ENCODE data around the gene FHAD1. TPM values are rescaled to one million over a fixed set of nuclear protein-coding genes. Genes with fewer than 3 reads are reported as not detected.

FHAD1 gene
- polyA plus RNA-seq, 1 of the 3 experiments (the other 2 are of a cell fraction), result 0.48 TPM

GRCh38 chr1:15315815-15316214, 68.8 kb downstream of the FHAD1 start:
- Histone ChIP-seq H3K4me2 (no peak overlapping the region), H3K4me3 (ENCODE audit: low read depth in 2 of 2, low read length in 1 of 2) (no peak overlapping the region), H3K27ac (ENCODE audit: low read depth in 2 of 2, low read length in 1 of 2) (no peak overlapping the region), H3K9me3 (peaks cover 13% of the 10 kb centered on the region; the same call in 1 of the 2 replicates), H3K4me1 (ENCODE audit: control insufficient read depth in 1 of 2, insufficient read depth in 2 of 2, low read depth in 1 of 2, low read length in 1 of 2) (no peaks in the 10 kb centered on the region), H3K27me3 (ENCODE audit: insufficient read depth) (no peaks in the 10 kb centered on the region), H3K79me2 (ENCODE audit: insufficient read depth) (no peaks in the 10 kb centered on the region), H3F3A (replicated peaks; ENCODE audit: insufficient read depth) (no peaks in the 10 kb centered on the region), H3K9ac (no peak overlapping the region), H2AFZ (ENCODE audit: low read depth) (no peak overlapping the region), H3K36me3 (replicated peaks in 1 of 2; ENCODE audit: control insufficient read depth in 1 of 2, insufficient read depth in 2 of 2, low read length in 1 of 2) (no peaks in the 10 kb centered on the region), H3K9me2 (no peaks in the 10 kb centered on the region), H4K20me1 (ENCODE audit: insufficient read depth) (no peaks in the 10 kb centered on the region)
- TF ChIP-seq REST (IDR thresholded peaks at IDR 0.05; ENCODE audit: low read depth, low read length) (no peak), TCF12 (IDR thresholded peaks at IDR 0.05) (no peak), FOXJ3 (CRISPR knock-in tag; IDR thresholded peaks at IDR 0.05) (no peak), USF2 (IDR thresholded peaks at IDR 0.05; ENCODE audit: borderline replicate concordance, low read depth, low read length) (no peak), MEF2A (IDR thresholded peaks at IDR 0.05; ENCODE audit: borderline replicate concordance, low read depth) (no peak), FOSL2 (IDR thresholded peaks at IDR 0.05; ENCODE audit: borderline replicate concordance, low read depth) (no peak), FOXM1 (IDR thresholded peaks at IDR 0.05; ENCODE audit: low read depth) (no peak), RFX5 (IDR thresholded peaks at IDR 0.05; ENCODE audit: low read length) (no peak), TAF1 (IDR thresholded peaks at IDR 0.05; ENCODE audit: borderline replicate concordance, low read depth, low read length) (no peak), CHD2 (IDR thresholded peaks at IDR 0.05; ENCODE audit: low read length, partially characterized antibody) (no peak), RCOR1 (IDR thresholded peaks at IDR 0.05; ENCODE audit: low read length) (no peak), EP300 (IDR thresholded peaks at IDR 0.05; ENCODE audit: borderline replicate concordance in 1 of 2, low read depth in 1 of 2, low read length in 1 of 2) (no peak)
- 76% methylated on average over 7 of the region's 7 CpGs for whole genome bisulfite sequencing (ENCODE audit: low lambda C conversion rate)
- ChIA-PET CTCF (interaction anchor here (1.2 to 11.4 kb wide), 2 partner anchors 11 to 110 kb away, joined by 6 to 311 read pairs; no protein-coding TSS in a partner anchor), POLR2A (no interaction called here)
- DNase-seq, result no peak

- Histone ChIP-seq H3K79me2 (ENCODE audit: insufficient read depth) (no peaks in the 10 kb centered on the region), H3F3A (replicated peaks; ENCODE audit: insufficient read depth) (no peaks in the 10 kb centered on the region), H3K36me3 (replicated peaks in 1 of 2; ENCODE audit: control insufficient read depth in 1 of 2, insufficient read depth in 2 of 2, low read length in 1 of 2) (no peaks in the 10 kb centered on the region), H3K27ac (ENCODE audit: low read depth in 2 of 2, low read length in 1 of 2) (no peak overlapping the region), H2AFZ (ENCODE audit: low read depth) (no peak overlapping the region), H3K9me3 (peaks cover 13% of the 10 kb centered on the region; the same call in 1 of the 2 replicates), H3K27me3 (ENCODE audit: insufficient read depth) (no peaks in the 10 kb centered on the region), H3K9ac (no peak overlapping the region), H4K20me1 (ENCODE audit: insufficient read depth) (no peaks in the 10 kb centered on the region), H3K4me2 (no peak overlapping the region), H3K4me1 (ENCODE audit: control insufficient read depth in 1 of 2, insufficient read depth in 2 of 2, low read depth in 1 of 2, low read length in 1 of 2) (no peaks in the 10 kb centered on the region), H3K4me3 (ENCODE audit: low read depth in 2 of 2, low read length in 1 of 2) (no peak overlapping the region), H3K9me2 (no peaks in the 10 kb centered on the region)
- ChIA-PET CTCF (interaction anchor here (1.2 to 11.4 kb wide), 3 partner anchors 11 to 109 kb away, joined by 4 to 311 read pairs (median 6); no protein-coding TSS in a partner anchor), POLR2A (no interaction called here)
- WGBS (ENCODE audit: low lambda C conversion rate), result 0% methylated on average over 1 of the region's 1 CpG
- no peak for DNase-seq
- TF ChIP-seq SIN3A (IDR thresholded peaks at IDR 0.05; ENCODE audit: borderline replicate concordance, low read depth, low read length) (no peak), SMC3 (IDR thresholded peaks at IDR 0.05; ENCODE audit: low read depth, low read length) (no peak), GATA2 (CRISPR knock-in tag; IDR thresholded peaks at IDR 0.05) (no peak), IRF3 (IDR thresholded peaks at IDR 0.05; ENCODE audit: low read depth, low read length) (no peak), TEAD4 (IDR thresholded peaks at IDR 0.05; ENCODE audit: borderline replicate concordance, insufficient read depth) (no peak), USF1 (IDR thresholded peaks at IDR 0.05; ENCODE audit: borderline replicate concordance, low read depth) (no peak), FOXM1 (IDR thresholded peaks at IDR 0.05; ENCODE audit: low read depth) (no peak), TAF1 (IDR thresholded peaks at IDR 0.05; ENCODE audit: borderline replicate concordance, low read depth, low read length) (no peak), POLR2AphosphoS5 (IDR thresholded peaks at IDR 0.05; ENCODE audit: low read depth, low read length) (no peak), RFX5 (IDR thresholded peaks at IDR 0.05; ENCODE audit: low read length) (no peak)
Measured at GRCh38 chr1:15316510-15316909, 69.5 kb downstream of the FHAD1 start.

Data from SK-N-SH (cell line).